BLaER1 treated with 17β-estradiol and CSF1 and Interleukin-3, amounts not matched to agents 10 nM and 100 nM (cell line): ENCODE data around the gene KCP.

Experiments used
- H3K27ac ChIP-seq, 11 experiments: shearing (Covaris generic); formaldehyde crosslinking; 2 replicates each; pipeline ENCODE4 v1.8.1; 2022
- H3K27me3 ChIP-seq, 11 experiments: shearing (Covaris generic); formaldehyde crosslinking; 2 replicates each; pipeline ENCODE4 v1.8.1; 2022
- H3K36me3 ChIP-seq, 11 experiments: shearing (Covaris generic); formaldehyde crosslinking; 2 replicates each; pipeline ENCODE4 v1.8.1; 2022
- H3K4me1 ChIP-seq, 10 experiments: shearing (Covaris generic); formaldehyde crosslinking; 2 replicates each; pipeline ENCODE4 v1.8.1; 2022
- H3K4me2 ChIP-seq, 11 experiments: shearing (Covaris generic); formaldehyde crosslinking; 2 replicates each; pipeline ENCODE4 v1.8.1; 2022
- H3K4me3 ChIP-seq, 10 experiments: shearing (Covaris generic); formaldehyde crosslinking; 2 replicates each; pipeline ENCODE4 v1.8.1; 2022
- H3K9ac ChIP-seq, 11 experiments: shearing (Covaris generic); formaldehyde crosslinking; 2 replicates each; pipeline ENCODE4 v1.8.1; 2022
- H3K9me3 ChIP-seq, 11 experiments: shearing (Covaris generic); formaldehyde crosslinking; replicated peaks in 1 of 11; 2 replicates each; pipeline ENCODE4 v1.8.1; 2022
- H4K20me1 ChIP-seq, 11 experiments: shearing (Covaris generic); formaldehyde crosslinking; 2 replicates each; pipeline ENCODE4 v1.8.1; 2022
- Cebpa-rat ChIP-seq, 11 experiments: shearing (Covaris generic); IDR thresholded peaks; 2 replicates each; pipeline ENCODE4 v1.8.1; 2022

Gene KCP

GRCh38 chr7:128841921-128842673 lies 68.4 kb downstream of the KCP start:
- Histone ChIP-seq H3K9me3 (no peaks in the 10 kb centered on the region), H4K20me1 (no peaks in the 10 kb centered on the region; a peak in 1 of 22 replicates), H3K36me3 (no peaks in the 10 kb centered on the region), H3K27ac (no peak overlapping the region), H3K4me2 (no peak overlapping the region), H3K4me1 (peaks cover 0 to 6% (median 2%) of the 10 kb centered on the region in 10 experiments; a peak in 6 of 20 replicates), H3K4me3 (no peak overlapping the region), H3K27me3 (no peaks in the 10 kb centered on the region), H3K9ac (no peak overlapping the region)
- TF ChIP-seq Cebpa-rat (IDR thresholded peaks at IDR 0.05): no peak

GRCh38 chr7:128841171-128841690 lies 69.3 kb downstream of the KCP start:
- no peaks in the 10 kb centered on the region; a peak in 1 of 22 replicates for H4K20me1 ChIP-seq
- H3K27me3 ChIP-seq: no peaks in the 10 kb centered on the region
- no peaks in the 10 kb centered on the region for H3K36me3 ChIP-seq
- no peak for TF ChIP-seq Cebpa-rat (IDR thresholded peaks at IDR 0.05)
- H3K4me2 ChIP-seq: no peak overlapping the region
- H3K9me3 ChIP-seq: no peaks in the 10 kb centered on the region
- H3K4me3 ChIP-seq: no peak overlapping the region
- no peak overlapping the region for H3K9ac ChIP-seq
- H3K4me1 ChIP-seq: peaks cover 0 to 6% (median 2%) of the 10 kb centered on the region in 10 experiments; a peak in 6 of 20 replicates
- no peak overlapping the region for H3K27ac ChIP-seq

GRCh38 chr7:128840326-128841170 lies 70.0 kb downstream of the KCP start:
- no peak for TF ChIP-seq Cebpa-rat (IDR thresholded peaks at IDR 0.05)
- no peak overlapping the region for H3K27ac ChIP-seq
- no peak overlapping the region for H3K9ac ChIP-seq
- H3K36me3 ChIP-seq: no peaks in the 10 kb centered on the region
- no peaks in the 10 kb centered on the region for H3K27me3 ChIP-seq
- no peak overlapping the region for H3K4me2 ChIP-seq
- H3K4me3 ChIP-seq: no peak overlapping the region
- H3K4me1 ChIP-seq: peaks cover 0 to 6% (median 2%) of the 10 kb centered on the region in 10 experiments; a peak in 6 of 20 replicates
- no peaks in the 10 kb centered on the region; a peak in 1 of 22 replicates for H4K20me1 ChIP-seq
- no peaks in the 10 kb centered on the region for H3K9me3 ChIP-seq

- Histone ChIP-seq H3K36me3 (no peaks in the 10 kb centered on the region), H3K27me3 (no peaks in the 10 kb centered on the region), H4K20me1 (peaks cover 0 to 7% (median 0%) of the 10 kb centered on the region in 11 experiments; a peak in 1 of 22 replicates), H3K4me2 (no peak overlapping the region), H3K9ac (no peak overlapping the region), H3K4me3 (no peak overlapping the region), H3K27ac (no peak overlapping the region), H3K4me1 (peaks cover 0 to 6% (median 2%) of the 10 kb centered on the region in 10 experiments; a peak in 6 of 20 replicates), H3K9me3 (no peaks in the 10 kb centered on the region)
- TF ChIP-seq Cebpa-rat (IDR thresholded peaks at IDR 0.05): no peak
Observed at GRCh38 chr7:128839751-128840177, 70.7 kb downstream of the KCP start.

GRCh38 chr7:128838981-128839731 lies 71.4 kb downstream of the KCP start:
- Histone ChIP-seq H3K9me3 (no peaks in the 10 kb centered on the region), H3K36me3 (no peaks in the 10 kb centered on the region), H3K4me3 (no peak overlapping the region), H3K9ac (no peak overlapping the region), H3K4me1 (peaks cover 0 to 6% (median 2%) of the 10 kb centered on the region in 10 experiments; a peak in 6 of 20 replicates), H3K27ac (no peak overlapping the region), H4K20me1 (peaks cover 0 to 7% (median 0%) of the 10 kb centered on the region in 11 experiments; a peak in 1 of 22 replicates), H3K27me3 (no peaks in the 10 kb centered on the region), H3K4me2 (no peak overlapping the region)
- no peak for TF ChIP-seq Cebpa-rat (IDR thresholded peaks at IDR 0.05)

- TF ChIP-seq Cebpa-rat (IDR thresholded peaks at IDR 0.05): no peak
- Histone ChIP-seq H3K27me3 (no peaks in the 10 kb centered on the region), H3K4me1 (peaks cover 2 to 11% (median 7%) of the 10 kb centered on the region in 10 experiments; a peak in 19 of 20 replicates), H3K36me3 (no peaks in the 10 kb centered on the region), H3K4me3 (no peak overlapping the region), H3K4me2 (no peak overlapping the region), H4K20me1 (peaks cover 0 to 7% (median 0%) of the 10 kb centered on the region in 11 experiments; a peak in 1 of 22 replicates), H3K9me3 (no peaks in the 10 kb centered on the region), H3K9ac (no peak overlapping the region), H3K27ac (no peak overlapping the region)
Observed at GRCh38 chr7:128838109-128838779, 72.3 kb downstream of the KCP start.

GRCh38 chr7:128837521-128837921 lies 73.0 kb downstream of the KCP start:
- H3K4me1 ChIP-seq: peaks cover 10 to 19% (median 15%) of the 10 kb centered on the region in 10 experiments
- peaks cover 0 to 7% (median 0%) of the 10 kb centered on the region in 11 experiments; a peak in 1 of 22 replicates for H4K20me1 ChIP-seq
- no peaks in the 10 kb centered on the region for H3K9me3 ChIP-seq
- H3K27ac ChIP-seq: no peak overlapping the region
- no peak for TF ChIP-seq Cebpa-rat (IDR thresholded peaks at IDR 0.05)
- peaks cover 0 to 5% (median 0%) of the 10 kb centered on the region in 11 experiments; a peak in 3 of 22 replicates for H3K27me3 ChIP-seq
- no peak overlapping the region for H3K9ac ChIP-seq
- H3K4me2 ChIP-seq: no peak overlapping the region
- H3K4me3 ChIP-seq: no peak overlapping the region
- no peaks in the 10 kb centered on the region for H3K36me3 ChIP-seq

GRCh38 chr7:128836729-128837348 lies 73.7 kb downstream of the KCP start:
- Histone ChIP-seq H3K27me3 (peaks cover 0 to 10% (median 0%) of the 10 kb centered on the region in 11 experiments; a peak in 6 of 22 replicates), H3K9ac (no peak overlapping the region), H3K4me3 (no peak overlapping the region), H4K20me1 (peaks cover 0 to 7% (median 0%) of the 10 kb centered on the region in 11 experiments; a peak in 1 of 22 replicates), H3K9me3 (no peaks in the 10 kb centered on the region), H3K27ac (no peak overlapping the region), H3K4me1 (peaks cover 15 to 26% (median 20%) of the 10 kb centered on the region in 10 experiments), H3K4me2 (no peak overlapping the region), H3K36me3 (no peaks in the 10 kb centered on the region)
- TF ChIP-seq Cebpa-rat (IDR thresholded peaks at IDR 0.05): no peak
